Stimulated activated CD4-positive, alpha-beta T cell treated with anti-CD3 and anti-CD28 coated beads, TNF-alpha, amount 100 ng/mL, for 1 hour (primary cell): Measurements from ENCODE around the gene MAPKBP1.

Experiments
- DNase-seq, 3 donors: peaks; one replicate each; pipeline ENCODE4 v3.0.0-alpha.2; 2020; ENCODE audit warnings: low read depth in 3 of 3, low spot score in 1 of 3

The MAPKBP1 gene

GRCh38 chr15:41866263-41866703 is 92.0 kb downstream of the MAPKBP1 start:
- DNase-seq, result no peak

DNA sequence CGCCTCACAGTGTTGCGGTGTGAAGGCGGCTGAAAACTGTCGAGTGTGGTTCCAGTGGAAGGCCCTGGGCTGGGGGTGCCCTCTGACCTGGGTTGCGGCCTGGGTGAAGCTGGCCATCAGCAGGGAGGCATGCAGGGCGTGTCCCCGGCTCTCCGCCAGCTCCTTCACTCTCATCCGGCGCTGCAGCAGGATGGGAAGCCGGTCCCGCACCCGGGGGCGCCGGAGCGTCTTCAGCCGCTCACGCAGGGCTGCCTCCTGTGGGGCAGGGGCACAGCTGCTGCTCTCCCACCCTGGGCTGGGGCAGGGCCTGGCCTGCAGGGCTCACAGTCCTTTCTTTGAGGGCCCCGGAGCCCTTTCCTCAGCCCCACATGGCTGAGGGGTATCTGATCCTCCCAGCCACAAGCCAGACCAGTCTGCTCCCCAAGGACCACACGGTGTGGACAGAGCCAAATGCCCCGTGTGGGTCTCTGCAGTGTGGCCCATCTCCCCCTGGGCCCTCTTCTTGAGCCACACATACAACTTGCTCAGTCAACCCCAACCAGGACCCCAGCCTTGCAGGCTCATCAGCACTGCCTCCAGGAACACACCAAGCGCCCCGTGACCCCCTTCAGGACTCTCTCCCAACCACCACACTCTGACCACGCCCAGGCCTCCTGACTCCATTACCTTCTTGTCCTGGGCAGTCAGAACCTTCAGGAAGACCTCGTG is 92.7 kb downstream of the MAPKBP1 start:
- no peak for DNase-seq

- no peak for DNase-seq
These were observed 94.0 kb downstream of the MAPKBP1 start for GRCh38 chr15:41868321-41868720.

- no peak for DNase-seq
These were observed 95.7 kb downstream of the MAPKBP1 start for GRCh38 chr15:41869770-41870688.

DNA sequence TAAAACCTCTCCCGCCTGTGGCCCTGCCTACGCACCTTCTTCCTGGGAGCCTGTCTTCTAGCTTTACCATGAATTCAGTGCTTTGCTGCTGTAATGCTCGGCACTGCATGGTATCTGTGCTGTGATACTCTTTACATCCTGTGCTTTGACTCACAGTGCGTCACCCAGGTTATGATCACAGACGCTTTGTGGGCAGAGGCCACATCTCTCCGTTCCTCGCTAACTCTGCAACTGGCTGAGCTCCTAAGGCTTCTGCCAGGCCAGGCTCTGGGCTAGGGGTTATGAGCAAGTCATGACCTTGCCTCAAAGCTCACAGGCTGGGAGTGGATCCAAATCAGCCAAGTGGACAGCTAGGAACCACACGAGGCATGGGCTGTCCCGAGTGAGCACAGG is 96.4 kb downstream of the MAPKBP1 start:
- DNase-seq, result peak in 2 of 3 donors; percentile 7 to 29

DNA sequence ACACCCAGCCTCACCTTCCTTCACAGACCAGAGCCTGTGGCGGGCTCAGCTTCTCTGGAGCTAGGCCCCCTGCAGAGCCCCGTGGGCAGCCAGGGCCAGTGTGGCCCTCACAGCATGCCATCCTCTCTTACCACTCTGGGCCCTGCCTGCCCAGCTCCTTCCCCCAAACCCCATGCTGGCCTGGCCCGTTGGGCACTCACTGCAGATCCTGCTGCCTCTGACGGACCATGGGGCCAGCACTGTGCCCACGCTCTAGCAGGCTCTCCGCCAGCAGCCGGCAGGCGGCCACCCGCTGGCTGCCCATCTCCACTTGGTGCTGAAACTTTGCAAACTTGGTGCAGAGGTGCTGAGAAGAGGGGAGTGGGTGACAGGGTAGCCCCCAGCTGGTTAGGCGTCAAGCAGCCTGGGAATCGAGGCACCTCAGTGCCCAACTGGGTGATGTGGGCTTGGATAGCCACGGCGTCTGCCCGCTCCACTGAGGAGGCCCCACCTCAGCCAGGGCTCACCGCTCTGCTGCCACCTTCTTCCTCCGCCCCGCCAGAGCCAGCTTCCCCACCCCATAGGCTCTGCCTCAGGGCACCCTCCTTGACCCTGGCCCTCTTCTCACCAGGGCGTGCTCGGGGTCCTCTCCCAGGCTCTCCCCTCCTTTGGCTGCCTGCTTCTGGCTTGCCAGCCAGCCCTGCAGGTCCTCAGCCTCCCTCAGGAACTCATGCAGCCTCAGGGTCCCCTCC is 97.1 kb downstream of the MAPKBP1 start:
- DNase-seq, result no peak

DNA sequence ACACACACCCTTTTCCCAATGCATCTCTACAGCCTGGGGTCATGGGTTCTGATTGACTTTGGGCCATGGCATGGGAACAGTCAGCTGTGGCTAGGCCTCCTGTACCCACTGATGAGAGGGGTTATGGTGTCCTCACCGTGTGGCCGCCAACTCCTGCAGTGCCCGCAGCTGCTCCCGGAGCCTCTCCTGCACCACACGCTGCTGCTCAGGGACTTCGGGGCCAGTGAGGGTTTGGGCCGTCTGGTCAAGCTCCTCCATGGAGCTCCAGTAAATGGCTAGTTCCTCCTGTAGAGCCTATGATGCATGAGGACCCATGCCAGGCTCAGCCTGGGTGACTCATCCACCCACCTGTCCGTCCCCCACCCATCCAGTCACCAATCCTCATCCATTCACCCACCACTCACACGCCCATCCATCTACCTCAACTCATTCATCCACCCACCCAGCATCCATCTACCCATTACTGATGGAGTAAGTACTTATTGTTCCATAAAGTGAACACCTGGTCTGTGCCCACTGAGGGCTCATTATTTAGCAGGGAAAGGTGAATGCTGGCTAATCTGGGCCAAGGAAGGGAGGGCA is 98.0 kb downstream of the MAPKBP1 start:
- DNase-seq, result no peak

DNA sequence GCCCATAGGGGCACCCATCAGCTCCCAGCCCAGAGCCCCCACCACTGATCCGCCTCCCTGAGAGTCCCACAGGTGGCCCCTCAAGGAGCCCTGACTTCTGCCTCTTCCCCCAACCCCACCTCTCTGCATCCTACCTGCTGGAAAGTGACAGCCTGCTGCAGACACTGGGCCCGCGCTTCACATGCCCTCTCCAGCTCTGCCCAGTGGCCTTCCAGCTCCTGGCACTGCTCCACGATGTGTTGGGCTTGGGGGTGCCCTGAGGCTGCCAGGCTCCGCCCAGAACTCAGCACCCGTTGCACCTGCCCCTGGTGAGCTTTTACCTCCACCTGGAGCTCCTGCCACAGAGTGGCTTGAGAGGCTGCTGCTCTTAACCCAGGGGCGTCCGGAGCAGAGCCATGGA is 99.4 kb downstream of the MAPKBP1 start:
- no peak for DNase-seq

DNA sequence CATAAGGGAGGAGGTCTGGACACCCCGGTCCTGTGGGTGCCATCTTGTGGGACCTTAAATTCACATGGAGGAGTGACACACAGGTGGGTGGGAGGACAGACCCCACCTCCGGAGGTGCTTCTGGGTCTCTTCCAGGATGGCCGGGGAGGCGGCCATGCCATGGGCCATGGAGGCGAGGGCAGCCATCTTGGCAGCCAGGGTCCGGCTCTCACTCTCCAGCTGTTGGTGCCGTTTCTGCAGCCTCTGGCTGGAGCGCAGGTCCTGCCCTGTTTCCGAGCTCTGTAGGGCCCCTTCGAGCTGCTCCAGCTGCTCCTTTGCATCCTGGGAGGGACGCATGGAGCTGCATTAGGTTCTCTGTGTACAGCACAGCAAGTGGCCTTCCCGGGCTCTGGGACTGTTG is 100.5 kb downstream of the MAPKBP1 start:
- no peak for DNase-seq

GRCh38 chr15:41876007-41876406 is 101.7 kb downstream of the MAPKBP1 start:
- DNase-seq, result no peak

- no peak for DNase-seq
These were observed 102.4 kb downstream of the MAPKBP1 start for GRCh38 chr15:41876689-41877088.
